ENCODE results near the gene CCDC9B.

Gene CCDC9B

GRCh38 chr15:40358471-40359353 lies 18.0 kb upstream of the CCDC9B start:
- Histone ChIP-seq H3K4me3 (replicated peaks; ENCODE audit: insufficient read depth, low read length) (peak overlapping the region; percentile 52), H3K27ac (replicated peaks) (no peak overlapping the region), H3K27me3 (ENCODE audit: insufficient read depth, poor library complexity, severe bottlenecking) (no peaks in the 10 kb centered on the region)
- no peak for TF ChIP-seq REST (IDR thresholded peaks at IDR 0.05; ENCODE audit: insufficient replicate concordance, low read depth)
- no peak for TF ChIP-seq GABPA (IDR thresholded peaks at IDR 0.05; ENCODE audit: low read depth)
- TF ChIP-seq POLR2AphosphoS5 (IDR thresholded peaks at IDR 0.05; ENCODE audit: low read depth): no peak
- TF ChIP-seq SPI1 (IDR thresholded peaks at IDR 0.05; ENCODE audit: borderline replicate concordance, low read depth): no peak
- no peak for TF ChIP-seq CTCF (IDR thresholded peaks at IDR 0.05; ENCODE audit: insufficient read depth, low read length)
- peak in 1 of 2 experiments; percentile 18 for DNase-seq (ENCODE audit: low read depth in 1 of 2, low spot score in 1 of 2)

- TF ChIP-seq REST (IDR thresholded peaks at IDR 0.05; ENCODE audit: insufficient replicate concordance, low read depth) (peak; percentile 93), CTCF (IDR thresholded peaks at IDR 0.05; ENCODE audit: insufficient read depth, low read length) (no peak)
- H3K27ac ChIP-seq (replicated peaks): no peak within 1 kb of the TSS
- no peaks in the 10 kb centered on the region for H3K27me3 ChIP-seq (ENCODE audit: insufficient read depth, poor library complexity, severe bottlenecking)
- peak in 1 of 2 experiments; percentile 77 for DNase-seq (ENCODE audit: low read depth in 1 of 2, low spot score in 1 of 2)
- peak within 1 kb of the TSS; percentile 52 for H3K4me3 ChIP-seq (replicated peaks; ENCODE audit: insufficient read depth, low read length)
These were observed 17.2 kb upstream of the CCDC9B start, which contains the start of gene DISP2 for GRCh38 chr15:40357723-40358470. DISP2 (plus strand) TSS chr15:40358219; CDS start chr15:40358322, 103 bp downstream.

- Histone ChIP-seq H3K4me3 (replicated peaks; ENCODE audit: insufficient read depth, low read length) (no peak overlapping the region), H3K27me3 (ENCODE audit: insufficient read depth, poor library complexity, severe bottlenecking) (no peaks in the 10 kb centered on the region), H3K27ac (replicated peaks) (no peak overlapping the region)
- no peak for TF ChIP-seq POLR2AphosphoS5 (IDR thresholded peaks at IDR 0.05; ENCODE audit: low read depth)
- TF ChIP-seq SPI1 (IDR thresholded peaks at IDR 0.05; ENCODE audit: borderline replicate concordance, low read depth): no peak
- no peak for DNase-seq (ENCODE audit: low read depth in 1 of 2, low spot score in 1 of 2)
These were observed 16.5 kb upstream of the CCDC9B start for GRCh38 chr15:40357246-40357645.

DNA sequence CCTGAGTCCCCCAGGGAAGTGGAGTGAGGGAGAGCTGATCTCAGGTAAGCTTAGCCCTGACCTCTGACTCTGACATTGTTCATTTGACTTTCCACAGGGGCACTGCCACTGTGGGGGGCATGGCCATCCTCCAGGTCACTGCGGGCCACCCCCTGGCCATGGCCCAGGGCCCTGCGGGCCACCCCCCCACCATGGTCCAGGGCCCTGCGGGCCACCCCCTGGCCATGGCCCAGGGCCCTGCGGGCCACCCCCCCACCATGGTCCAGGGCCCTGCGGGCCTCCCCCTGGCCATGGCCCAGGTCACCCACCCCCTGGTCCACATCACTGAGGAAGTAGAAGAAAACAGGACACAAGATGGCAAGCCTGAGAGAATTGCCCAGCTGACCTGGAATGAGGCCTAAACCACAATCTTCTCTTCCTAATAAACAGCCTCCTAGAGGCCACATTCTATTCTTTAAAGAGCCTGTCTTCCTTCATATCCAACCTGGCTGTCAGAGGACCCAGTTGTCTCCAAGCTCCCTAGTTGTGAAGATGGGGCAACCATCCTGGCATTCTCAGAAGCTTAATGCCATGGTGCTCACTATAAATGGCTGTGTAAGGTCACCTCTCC lies 15.3 kb upstream of the CCDC9B start:
- DNase-seq (ENCODE audit: low read depth in 1 of 2, low spot score in 1 of 2): no peak
- no peak for TF ChIP-seq GABPA (IDR thresholded peaks at IDR 0.05; ENCODE audit: low read depth)
- H3K4me3 ChIP-seq (replicated peaks; ENCODE audit: insufficient read depth, low read length): no peak overlapping the region
- no peaks in the 10 kb centered on the region for H3K27me3 ChIP-seq (ENCODE audit: insufficient read depth, poor library complexity, severe bottlenecking)
- H3K27ac ChIP-seq (replicated peaks): no peak overlapping the region

Measured in HL-60 (cell line).